Endothelial cell of umbilical vein (primary cell): ENCODE data around the gene PRRX2. TPM values are rescaled to one million over a fixed set of nuclear protein-coding genes. Genes with fewer than 3 reads are reported as not detected.

ENCODE experiments used
- BruUV-seq: library from RNA; stranded (reverse); fragments of 400-500 nt; replicated peaks from 2 replicates; lab custom pipeline; 2021; lab: Mats Ljungman, UMichigan
- CTCF ChIA-PET: fragments of 300-600, 350-600 bp; sonication (Branson Sonifier 250); formaldehyde crosslinking; loops from one replicate; lab custom pipeline; 2021; ENCODE audit warnings: antibody characterized with exemption, inconsistent platforms; lab: Charles Lee
- POLR2A ChIA-PET: fragments of 300-600, 350-600 bp; sonication (Branson Sonifier 250); formaldehyde crosslinking; loops from one replicate; lab custom pipeline; 2021; ENCODE audit warnings: antibody characterized with exemption, inconsistent platforms; lab: Charles Lee
- DNase-seq: peaks from one replicate; pipeline ENCODE4 v3.0.0-alpha.2; 2011; ENCODE audit warnings: low read depth, low spot score
- FAIRE-seq: peaks from 2 replicates; lab custom pipeline; 2011; peaks lifted over from hg19 to GRCh38; lab: Jason Lieb, UNC
- H2AFZ ChIP-seq: 2 replicates; pipeline ENCODE4 v1.6.0; 2012; ENCODE audit warnings: low read depth, low read length, control low read depth, inconsistent platforms
- H3K27ac ChIP-seq: 2 replicates; pipeline ENCODE4 v1.5.1; 2011; ENCODE audit warnings: low read depth, mild to moderate bottlenecking, control low read depth, low read length, moderate library complexity; ENCODE audit not compliant: insufficient read depth
- H3K27me3 ChIP-seq, 2 experiments: 2 replicates each; pipeline versions ENCODE4 v1.6.0 to v1.6.1; 2011; ENCODE audit warnings: low read length in 2 of 2, mixed read lengths in 1 of 2; ENCODE audit not compliant: control insufficient read depth in 2 of 2, insufficient read depth in 2 of 2
- H3K36me3 ChIP-seq, 2 experiments: 2 replicates in 1 of 2; 3 replicates in 1 of 2; pipeline ENCODE4 v1.5.1; 2011; ENCODE audit warnings: low read length in 2 of 2, mild to moderate bottlenecking in 1 of 2, moderate library complexity in 1 of 2; ENCODE audit not compliant: control insufficient read depth in 2 of 2, insufficient read depth in 2 of 2; ENCODE audit errors: extremely low read depth in 1 of 2
- H3K4me1 ChIP-seq: 3 replicates; pipeline ENCODE4 v1.5.1; 2011; ENCODE audit warnings: mild to moderate bottlenecking, low read length; ENCODE audit not compliant: control insufficient read depth, insufficient read depth; ENCODE audit errors: extremely low read depth
- H3K4me2 ChIP-seq: 2 replicates; pipeline ENCODE4 v1.6.1; 2011; ENCODE audit warnings: low read length, control low read depth, mixed read lengths; ENCODE audit not compliant: insufficient read depth
- H3K4me3 ChIP-seq, 3 experiments: fragments of 200-600 bp in 1 of 3; sonication (generic), shearing (Covaris generic) in 1 of 3; replicated peaks in 1 of 3; 2 replicates each; pipeline ENCODE4 v1.5.1; 2011 to 2016; ENCODE audit warnings: control low read depth in 3 of 3, low read length in 3 of 3, mild to moderate bottlenecking in 2 of 3, inconsistent platforms in 1 of 3, low read depth in 1 of 3, moderate library complexity in 1 of 3; ENCODE audit not compliant: insufficient read depth in 1 of 3
- H3K79me2 ChIP-seq: 2 replicates; pipeline ENCODE4 v1.6.0; 2012; ENCODE audit warnings: low read length, inconsistent platforms; ENCODE audit not compliant: control insufficient read depth, insufficient read depth
- H3K9ac ChIP-seq: replicated peaks from 2 replicates; pipeline ENCODE3; 2011; ENCODE audit warnings: low read length, control low read depth; ENCODE audit not compliant: insufficient read depth; ENCODE audit errors: extremely low read depth
- H3K9me1 ChIP-seq: replicated peaks from 3 replicates; pipeline ENCODE4 v1.6.0; 2011; ENCODE audit warnings: mild to moderate bottlenecking, low read length; ENCODE audit not compliant: control insufficient read depth, insufficient read depth; ENCODE audit errors: extremely low read depth
- H3K9me3 ChIP-seq: replicated peaks from 2 replicates; pipeline ENCODE4 v1.5.1; 2012; ENCODE audit warnings: low read length, inconsistent platforms; ENCODE audit not compliant: control insufficient read depth, insufficient read depth
- H4K20me1 ChIP-seq: replicated peaks from 2 replicates; pipeline ENCODE3; 2011; ENCODE audit warnings: mild to moderate bottlenecking, low read length; ENCODE audit not compliant: control insufficient read depth, insufficient read depth; ENCODE audit errors: extremely low read depth
- GATA2 ChIP-seq: IDR thresholded peaks from 2 replicates; pipeline ENCODE4 v1.7.0; 2011; ENCODE audit warnings: low read depth, mild to moderate bottlenecking, moderate library complexity, mixed read lengths, low read length; ENCODE audit not compliant: insufficient read length, insufficient read depth
- JUN ChIP-seq: IDR thresholded peaks from 2 replicates; pipeline ENCODE4 v1.6.1; 2011; ENCODE audit warnings: borderline replicate concordance, low read depth; ENCODE audit not compliant: insufficient read length, insufficient read depth
- POLR2A ChIP-seq: IDR thresholded peaks from 2 replicates; pipeline ENCODE4 v1.6.1; 2012; ENCODE audit warnings: low read depth, mild to moderate bottlenecking, control low read depth, low read length
- POLR2AphosphoS5 ChIP-seq: IDR thresholded peaks from 2 replicates; pipeline ENCODE4 v1.6.1; 2012; ENCODE audit warnings: low read depth, mild to moderate bottlenecking, control low read depth, low read length, moderate library complexity; ENCODE audit not compliant: insufficient read depth
- dilution Hi-C: fragments of 300-500 bp; cut with MboI; formaldehyde crosslinking; loops from one replicate; pipeline ENCODE4 v1.15.0; 2019; ENCODE audit warnings: low sequenced_read_pairs; ENCODE audit not compliant: extremely low pct_ligation_motif_present
- intact Hi-C: fragments of 100-400 bp; cut with micrococcal nuclease; formaldehyde crosslinking; loops from one replicate; pipeline ENCODE4 v1.10.0; 2022
- polyA plus RNA-seq, 4 experiments: library from polyadenylated mRNA; depleted of rRNA in 3 of 4; stranded (reverse) in 3 of 4; unstranded in 1 of 4; fragments of >200 nt; gene quantifications; 2 replicates each; pipeline versions ENCODE4 v1.2.1 to v1.2.3, GENCODE V29; 2011 to 2012; ENCODE audit warnings: missing spikeins in 1 of 4
- total RNA-seq: library from RNA; stranded (reverse); gene quantifications from 2 replicates; pipeline ENCODE4 v1.2.3, GENCODE V29; 2021

PRRX2 gene
- total and polyA plus RNA-seq, 2 donors (not counting 3 experiments of a cell fraction or from before 2014, with no cell fraction given) = 0.19 to 0.77 TPM

GRCh38 chr9:129768486-129768885 is 103.0 kb downstream of the PRRX2 start:
- POLR2A ChIA-PET = no interaction called here
- DNase-seq (no peak), FAIRE-seq (no peak)
- no peaks in the 10 kb centered on the region for H3K4me1 ChIP-seq
- BruUV-seq = no TSS peak
- dilution Hi-C loops = no loop called here
- intact Hi-C loops = no loop called here
- no peaks in the 10 kb centered on the region for H3K9me3 ChIP-seq
- no peaks in the 10 kb centered on the region for H3K36me3 ChIP-seq
- no peaks in the 10 kb centered on the region for H3K79me2 ChIP-seq
- CTCF ChIA-PET = interaction anchor here (1.9 to 3.1 kb wide), 2 partner anchors 8 to 14 kb away, joined by 6 to 9 read pairs; no protein-coding TSS in a partner anchor
- H3K27ac ChIP-seq = no peak overlapping the region
- no peak overlapping the region for H3K9ac ChIP-seq
- TF ChIP-seq JUN (no peak), POLR2AphosphoS5 (no peak), GATA2 (no peak), POLR2A (no peak)
- H3K27me3 ChIP-seq = peaks cover 0 to 2% of the 10 kb centered on the region in 2 experiments
- H3K4me2 ChIP-seq = no peak overlapping the region
- no peaks in the 10 kb centered on the region for H3K9me1 ChIP-seq
- H3K4me3 ChIP-seq = no peak overlapping the region
- H2AFZ ChIP-seq = no peak overlapping the region
- H4K20me1 ChIP-seq = no peaks in the 10 kb centered on the region

GRCh38 chr9:129769669-129770068 is 104.2 kb downstream of the PRRX2 start:
- no peak for TF ChIP-seq JUN
- TF ChIP-seq POLR2A = no peak
- no peak for TF ChIP-seq GATA2
- H3K9ac ChIP-seq = no peak overlapping the region
- intact Hi-C loops (no loop called here), dilution Hi-C loops (no loop called here)
- no TSS peak for BruUV-seq
- no peaks in the 10 kb centered on the region for H3K9me1 ChIP-seq
- H3K4me3 ChIP-seq = no peak overlapping the region
- ChIA-PET POLR2A (no interaction called here), CTCF (interaction anchor here (3.1 kb wide), 1 partner anchor 15 kb away, joined by 9 read pairs; no protein-coding TSS in a partner anchor)
- FAIRE-seq (no peak), DNase-seq (no peak)
- H3K36me3 ChIP-seq = no peaks in the 10 kb centered on the region
- no peak overlapping the region for H3K4me2 ChIP-seq
- no peak overlapping the region for H2AFZ ChIP-seq
- no peaks in the 10 kb centered on the region for H3K79me2 ChIP-seq
- H4K20me1 ChIP-seq = no peaks in the 10 kb centered on the region
- peaks cover 0 to 2% of the 10 kb centered on the region in 2 experiments for H3K27me3 ChIP-seq
- no peaks in the 10 kb centered on the region for H3K4me1 ChIP-seq
- H3K9me3 ChIP-seq = no peaks in the 10 kb centered on the region
- no peak overlapping the region for H3K27ac ChIP-seq
